HG02798 (cell line): ENCODE data around the gene B3GNT2.
"Not testable (repeated sequence)": the region's sequence is repeated elsewhere in the genome, so short reads cannot be mapped to it uniquely, and the experiment has no call there.

Experiments used
- ATAC-seq: cut with Tn5 transposase; IDR thresholded peaks from one replicate; pipeline ENCODE4 v1.9.1; 2021; ENCODE audit warnings: mild to moderate bottlenecking; ENCODE audit not compliant: unreplicated experiment, poor library complexity

The B3GNT2 gene

DNA sequence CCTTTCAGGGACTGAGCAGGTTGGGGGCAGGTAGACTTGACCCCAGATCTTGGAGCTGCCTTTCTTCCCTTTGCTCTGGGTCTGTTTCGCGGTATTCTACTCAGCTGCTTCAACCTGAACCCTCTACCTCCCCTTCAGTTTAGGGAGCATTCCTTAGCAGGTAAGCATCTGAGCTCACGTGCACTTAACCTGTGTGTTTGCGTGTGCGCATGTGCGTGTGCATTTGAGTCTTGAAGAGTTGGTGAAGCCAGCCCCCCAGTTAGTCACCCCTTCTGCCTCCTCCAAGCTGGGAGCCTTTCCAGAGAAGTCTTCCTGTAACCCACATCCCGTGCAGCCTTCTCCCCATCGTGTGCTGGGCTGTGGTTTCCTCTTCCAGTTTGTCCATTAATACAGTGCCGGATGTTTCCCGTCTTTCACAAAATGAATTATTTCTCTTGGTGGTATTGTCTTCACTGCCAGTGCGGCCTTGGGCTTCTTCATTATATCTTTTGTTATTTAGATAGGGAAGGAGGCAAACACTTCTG is 33.2 kb downstream of the B3GNT2 start:
- ATAC-seq = no peak

DNA sequence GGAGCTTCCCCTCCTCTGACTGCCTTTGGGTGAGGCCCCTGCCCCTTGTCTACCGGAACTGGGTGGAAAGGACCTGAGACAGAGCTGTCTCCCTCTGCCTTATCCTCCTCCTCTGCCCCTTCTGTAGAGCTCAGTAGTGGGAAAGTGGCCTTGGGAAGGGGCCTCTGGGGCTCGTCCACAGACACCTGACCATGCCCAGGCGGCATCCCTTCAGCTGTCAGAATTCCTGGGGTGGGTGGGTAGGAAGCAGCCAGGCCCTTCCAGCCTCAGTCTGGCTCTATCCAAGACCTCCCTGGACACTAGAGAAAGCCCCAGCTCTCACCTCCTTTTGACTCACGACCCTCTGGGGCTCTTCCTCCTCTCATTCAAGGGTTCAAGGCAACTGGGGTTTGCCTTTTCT is 35.6 kb downstream of the B3GNT2 start:
- ATAC-seq = no peak

DNA sequence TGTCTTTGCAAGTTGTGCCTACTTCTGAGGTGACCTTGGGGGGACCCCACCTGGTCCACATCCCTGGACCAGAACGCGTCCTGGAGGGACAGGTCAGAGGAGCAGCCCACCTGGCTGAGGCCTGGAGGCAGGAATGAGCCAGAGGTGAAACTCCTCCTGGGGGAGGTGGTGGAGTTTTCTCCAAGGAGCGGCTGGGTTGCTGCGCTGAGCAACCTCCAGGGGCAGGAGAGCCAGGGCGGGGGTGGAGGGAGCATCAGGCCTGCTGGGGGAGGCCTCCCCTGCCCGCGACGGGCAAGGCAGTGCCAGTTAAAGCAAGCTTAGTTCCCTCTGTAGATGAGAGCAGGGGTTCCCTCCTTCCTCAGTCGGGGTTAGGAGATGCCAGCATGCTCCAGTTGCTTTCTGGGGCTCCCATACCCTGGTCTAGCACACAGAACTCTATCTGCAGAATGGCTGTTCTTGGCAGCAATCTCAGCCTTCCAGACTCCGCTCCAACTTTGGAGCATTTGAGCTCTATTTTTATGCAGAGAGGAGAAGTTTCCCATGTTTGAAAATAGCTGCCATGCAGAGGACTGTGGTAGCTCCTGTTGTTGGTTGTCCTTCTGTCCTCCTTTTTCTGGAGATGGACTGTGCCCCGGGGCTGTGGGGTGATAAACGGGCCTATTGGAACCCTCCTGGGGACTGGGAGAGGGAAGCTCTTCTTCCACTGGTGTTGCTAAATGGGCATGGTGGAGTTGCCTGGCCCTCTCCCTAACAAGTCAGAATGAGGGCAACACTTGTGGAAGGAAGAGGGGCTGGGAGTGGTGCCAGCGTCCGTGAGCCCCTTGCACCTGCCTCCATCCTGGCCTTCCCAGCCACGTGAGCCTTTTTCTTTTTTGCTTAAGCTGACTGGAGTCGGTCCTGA is 39.1 kb downstream of the B3GNT2 start:
- no peak for ATAC-seq

DNA sequence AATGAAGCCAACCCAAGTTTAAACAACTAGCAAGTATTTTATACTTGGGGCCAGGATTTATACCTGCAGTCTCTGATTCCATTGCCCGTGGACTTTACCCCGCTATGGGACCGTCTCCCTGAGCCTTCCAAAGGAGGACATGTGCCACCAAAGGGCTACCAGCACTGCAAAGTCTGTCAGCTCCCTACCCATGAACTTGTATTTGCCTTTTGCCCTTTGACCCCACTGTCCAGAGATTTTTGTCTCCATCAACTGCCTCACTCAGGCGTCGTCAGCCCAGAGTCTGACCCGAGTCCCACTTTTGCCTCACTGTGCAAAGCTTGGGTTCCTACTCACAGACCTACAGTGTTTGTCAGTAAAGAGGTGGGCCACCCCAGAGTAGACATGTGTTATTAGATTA is 40.6 kb downstream of the B3GNT2 start:
- ATAC-seq = no peak

DNA sequence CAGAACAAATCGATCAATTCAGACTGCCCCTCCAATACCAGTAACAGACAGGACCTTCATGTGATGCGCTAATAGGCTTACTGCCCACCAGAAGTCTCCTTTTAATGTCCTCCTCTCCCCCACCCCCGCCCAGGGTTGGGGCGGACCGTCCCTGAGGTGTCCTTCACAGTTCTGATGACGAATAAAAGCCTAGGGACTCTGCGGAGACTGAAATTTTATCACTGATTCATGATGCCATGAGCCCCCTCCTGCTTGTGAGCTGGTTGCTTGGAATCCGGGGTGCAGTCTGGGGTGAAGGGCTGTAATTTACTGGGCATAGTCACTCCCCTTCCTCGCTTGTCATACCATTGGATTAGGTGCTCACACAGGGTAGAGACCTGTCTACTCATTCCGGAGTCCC is 42.3 kb downstream of the B3GNT2 start:
- ATAC-seq = no peak

DNA sequence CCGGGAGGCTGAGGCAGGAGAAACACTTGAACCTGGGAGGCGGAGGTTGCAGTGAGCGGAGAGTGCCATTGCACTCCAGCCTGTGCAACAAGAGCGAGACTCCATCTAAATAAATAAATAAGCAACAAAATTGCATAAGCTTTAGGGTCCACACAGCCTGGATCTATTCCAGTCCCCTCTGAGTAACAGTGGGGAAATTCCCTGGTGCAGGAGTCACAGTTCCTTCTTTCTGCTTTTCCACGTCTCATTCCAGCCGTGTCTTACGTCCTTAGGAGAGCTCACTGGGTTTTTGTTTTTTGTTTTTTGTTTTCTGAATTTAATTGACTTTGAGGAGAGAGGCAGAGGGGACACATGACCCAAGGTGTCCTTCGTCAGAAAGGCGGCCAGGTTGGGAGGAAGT is 44.6 kb downstream of the B3GNT2 start:
- ATAC-seq = no peak

DNA sequence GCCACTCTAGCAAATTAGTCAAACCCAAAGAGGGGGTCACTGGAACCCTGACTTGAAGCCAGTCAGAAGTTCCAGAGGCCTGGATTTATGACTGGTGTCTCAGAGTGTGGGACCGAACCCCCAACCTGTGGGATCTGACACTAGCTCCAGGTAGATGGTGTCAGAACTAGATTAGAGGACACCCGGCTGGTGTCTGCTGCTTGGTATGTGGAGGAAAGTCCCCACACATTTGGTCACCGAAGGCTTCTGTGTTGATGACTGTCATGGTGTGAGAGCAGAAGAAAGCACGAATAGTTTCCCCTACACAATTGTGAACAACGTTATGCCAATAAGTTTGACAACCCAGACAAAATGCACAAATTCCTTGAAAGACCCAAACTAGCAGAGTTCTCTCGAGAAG is 48.1 kb downstream of the B3GNT2 start:
- ATAC-seq = no peak

DNA sequence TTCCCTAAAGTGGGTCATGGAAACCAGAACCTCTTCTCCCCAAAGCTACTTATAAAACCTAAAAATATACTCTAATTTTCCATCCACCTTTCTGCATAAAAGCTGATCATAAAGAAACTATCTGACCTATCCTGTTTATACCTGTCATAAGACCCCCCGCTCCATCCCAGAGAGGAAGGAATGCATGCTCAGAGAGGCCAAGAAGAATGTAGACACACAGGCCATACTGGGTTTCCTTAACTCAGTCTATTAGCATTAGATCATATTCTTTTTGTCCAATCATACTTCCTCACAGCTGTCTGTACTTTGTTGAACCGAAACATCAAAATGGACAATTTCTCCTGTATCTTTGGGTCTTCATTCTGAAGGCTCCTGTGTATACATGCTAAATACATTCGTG is 52.3 kb downstream of the B3GNT2 start:
- no peak for ATAC-seq

DNA sequence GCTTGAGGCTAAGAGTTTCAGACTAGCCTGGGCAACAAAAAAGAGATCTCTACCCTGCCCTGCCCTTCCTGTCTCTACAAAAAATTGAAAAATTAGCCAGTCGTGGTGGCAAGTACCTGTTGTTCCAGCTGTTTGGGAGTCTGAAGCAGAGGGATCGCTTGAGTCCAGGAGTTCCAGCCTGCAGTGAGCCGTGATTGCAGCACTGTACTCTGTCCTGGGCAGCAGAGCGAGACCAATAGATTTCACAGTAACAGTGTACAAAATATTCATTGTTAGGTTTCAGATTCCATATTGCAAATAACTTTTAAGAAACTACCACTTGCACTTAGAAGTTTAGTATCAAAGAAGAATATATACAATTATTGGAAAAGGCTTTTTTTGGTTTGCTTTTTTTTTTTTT is 54.3 kb downstream of the B3GNT2 start:
- ATAC-seq = no peak

DNA sequence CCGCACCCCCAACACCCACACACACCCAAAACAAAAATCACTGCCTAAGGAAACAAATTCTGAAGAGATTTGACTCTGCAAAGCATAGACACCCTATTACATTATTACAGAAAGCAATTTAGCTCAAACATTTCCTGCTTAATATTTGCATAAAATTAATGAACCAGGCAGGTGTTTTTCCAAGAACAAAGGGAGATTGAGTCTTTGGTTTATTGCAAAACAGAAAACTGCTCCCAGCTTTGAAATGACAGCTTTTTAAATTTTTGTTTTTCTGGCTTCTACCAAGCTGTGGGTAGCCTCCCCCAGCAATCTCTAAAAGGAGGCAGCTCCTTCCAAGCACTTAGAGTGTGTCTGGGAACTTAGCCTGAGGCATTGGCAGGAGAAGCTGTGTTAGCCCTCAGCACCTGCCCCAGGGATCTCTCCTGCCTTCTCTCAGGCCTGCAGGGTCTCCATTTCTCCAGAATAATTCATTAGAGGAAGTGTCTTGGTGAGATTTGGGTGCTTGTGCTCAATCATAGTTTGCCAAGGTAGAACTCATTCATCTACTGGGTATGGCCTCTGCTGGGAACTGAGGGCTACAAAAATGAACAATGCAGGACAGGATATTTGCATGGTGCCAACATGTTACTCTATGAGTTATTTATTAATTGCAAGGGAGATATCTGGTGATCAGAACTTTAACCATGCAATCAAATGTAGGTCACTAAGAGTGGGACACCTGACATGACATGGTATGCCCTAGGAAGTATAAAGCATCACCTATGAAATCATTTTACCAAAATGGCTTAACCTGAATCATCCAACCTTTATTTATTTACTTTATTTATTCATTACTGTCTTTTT is 58.7 kb downstream of the B3GNT2 start:
- ATAC-seq = no peak

DNA sequence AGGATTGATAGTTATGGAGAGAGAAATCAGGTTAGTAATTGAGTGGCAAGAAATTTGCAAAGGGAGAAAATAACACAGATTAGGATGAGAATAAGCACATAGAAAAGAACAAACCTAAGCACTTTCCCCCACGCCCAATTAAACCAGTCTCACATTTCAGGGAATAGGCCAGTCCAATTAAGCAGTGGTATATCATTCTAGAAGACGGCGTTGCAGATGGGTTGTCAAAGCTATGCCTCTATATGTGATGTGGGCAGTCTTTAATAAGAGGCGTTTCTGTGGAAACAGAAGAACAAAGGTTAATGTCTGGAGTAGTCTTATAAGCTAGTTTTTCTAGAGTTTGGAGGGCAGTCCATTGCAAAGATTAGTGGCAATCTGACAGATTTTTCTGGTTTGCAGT is 61.6 kb downstream of the B3GNT2 start:
- ATAC-seq = no peak

DNA sequence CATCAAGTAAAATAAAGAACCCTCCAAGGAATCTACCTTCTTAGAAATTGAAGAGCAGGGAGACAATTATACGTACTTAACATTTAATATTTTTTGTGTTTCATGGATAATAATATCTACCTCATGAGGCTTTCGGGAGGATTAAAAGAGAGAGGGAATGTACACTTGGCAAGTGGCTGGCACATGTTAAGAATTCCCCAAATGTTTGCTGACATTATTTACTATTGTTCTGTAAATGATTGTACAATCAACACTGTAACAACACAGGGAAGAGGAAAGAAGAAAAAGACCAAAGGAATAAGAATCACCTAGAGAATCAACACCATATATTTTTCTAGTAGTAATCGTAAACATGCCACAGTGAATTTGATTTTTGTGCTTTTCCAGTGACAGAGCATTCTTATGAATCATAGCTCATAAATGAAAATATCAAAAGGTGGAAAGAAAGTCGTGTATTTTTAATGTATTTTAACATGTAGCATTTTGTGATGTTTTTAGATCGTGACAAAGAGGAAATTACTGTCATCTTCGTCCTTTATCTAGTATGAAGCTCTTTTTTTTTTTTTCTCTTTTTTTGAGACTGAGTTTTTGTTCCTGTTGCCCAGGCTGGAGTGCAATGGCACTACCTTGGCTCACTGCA is 67.3 kb downstream of the B3GNT2 start:
- no peak for ATAC-seq

DNA sequence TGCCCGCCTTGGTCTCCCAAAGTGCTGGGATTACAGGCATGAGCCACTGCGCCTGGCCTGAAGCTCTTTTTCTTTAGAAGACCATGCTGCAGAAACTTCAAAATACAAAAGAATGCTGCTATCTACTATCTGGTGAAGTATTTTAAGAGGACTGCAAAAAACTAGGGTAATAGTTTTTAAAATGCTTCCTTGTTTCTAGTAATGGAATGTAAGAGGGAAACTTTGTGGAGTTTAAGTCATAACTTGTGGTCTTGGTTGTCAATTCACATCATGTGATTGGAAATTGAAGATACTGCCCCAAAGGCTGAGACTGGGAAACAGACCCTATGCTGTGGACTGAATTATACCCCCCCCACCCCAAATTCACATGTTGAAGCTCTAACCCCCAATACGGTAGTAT is 68.3 kb downstream of the B3GNT2 start:
- ATAC-seq = no peak

DNA sequence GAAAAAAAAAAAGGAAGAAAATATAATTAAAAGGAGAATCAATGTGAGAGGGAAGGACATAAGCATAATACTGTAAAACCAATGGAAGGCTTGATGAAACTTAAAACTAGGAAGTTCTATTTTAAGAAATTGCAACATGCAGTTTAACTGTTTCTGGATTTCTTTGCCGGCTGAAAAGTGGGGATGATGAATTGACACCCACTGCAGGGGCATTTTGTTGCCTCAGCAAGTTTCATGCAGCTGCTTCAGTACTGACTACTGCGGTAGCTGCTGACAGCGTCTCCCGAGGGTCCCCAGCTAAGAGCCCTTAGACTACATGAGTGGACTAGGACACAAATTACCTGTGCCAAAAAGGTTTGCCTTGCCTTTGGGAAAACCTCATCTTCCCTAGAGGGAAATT is 69.2 kb downstream of the B3GNT2 start:
- ATAC-seq = no peak

DNA sequence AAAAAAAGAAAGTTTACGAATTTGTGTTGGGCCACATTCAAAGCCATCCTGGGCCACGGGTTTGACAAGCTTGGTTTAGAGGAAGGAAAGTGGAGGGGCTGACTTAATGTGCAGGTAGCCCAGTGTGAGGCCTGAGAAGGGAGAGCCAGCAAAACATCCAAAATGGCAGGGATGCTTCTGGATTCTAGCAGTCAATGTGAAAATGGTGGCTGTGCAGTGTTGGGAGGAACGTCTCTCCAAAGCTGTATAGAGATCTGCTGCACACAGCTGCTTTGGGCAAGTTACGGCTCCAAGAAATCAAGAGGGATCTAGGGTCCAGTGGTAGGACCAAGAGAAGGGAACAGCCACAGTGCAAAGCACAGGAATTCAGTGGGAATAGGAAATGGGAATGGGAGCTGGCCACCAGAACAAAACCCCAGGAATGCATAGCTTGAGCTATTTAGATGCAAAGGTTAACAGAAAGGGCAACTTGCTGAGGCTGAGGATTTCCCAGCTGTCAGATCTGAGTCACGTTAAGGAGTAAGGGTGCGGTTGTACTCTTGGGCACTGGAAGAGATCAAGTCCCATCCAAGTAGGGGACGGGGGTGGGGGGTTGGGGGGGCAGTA is 70.6 kb downstream of the B3GNT2 start:
- no peak for ATAC-seq

DNA sequence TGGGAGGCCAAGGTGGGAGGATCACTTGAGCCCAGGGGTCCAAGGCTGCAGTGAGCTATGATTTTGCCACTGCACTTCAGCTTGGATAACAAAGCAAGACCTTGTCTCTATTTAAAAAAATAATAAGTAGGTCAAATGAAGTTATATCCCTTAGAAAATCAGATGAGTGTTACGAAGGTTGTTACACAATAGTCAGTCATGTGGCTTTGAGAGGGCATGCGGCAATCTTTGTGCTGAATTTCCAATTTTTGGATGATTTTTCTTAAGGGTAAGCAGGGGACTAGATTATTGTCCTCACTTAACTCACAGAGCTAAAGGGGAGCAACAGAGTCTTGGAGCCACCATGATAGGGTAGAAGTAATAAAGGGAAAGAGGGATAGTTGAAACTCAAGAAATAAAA is 71.8 kb downstream of the B3GNT2 start:
- ATAC-seq = no peak

DNA sequence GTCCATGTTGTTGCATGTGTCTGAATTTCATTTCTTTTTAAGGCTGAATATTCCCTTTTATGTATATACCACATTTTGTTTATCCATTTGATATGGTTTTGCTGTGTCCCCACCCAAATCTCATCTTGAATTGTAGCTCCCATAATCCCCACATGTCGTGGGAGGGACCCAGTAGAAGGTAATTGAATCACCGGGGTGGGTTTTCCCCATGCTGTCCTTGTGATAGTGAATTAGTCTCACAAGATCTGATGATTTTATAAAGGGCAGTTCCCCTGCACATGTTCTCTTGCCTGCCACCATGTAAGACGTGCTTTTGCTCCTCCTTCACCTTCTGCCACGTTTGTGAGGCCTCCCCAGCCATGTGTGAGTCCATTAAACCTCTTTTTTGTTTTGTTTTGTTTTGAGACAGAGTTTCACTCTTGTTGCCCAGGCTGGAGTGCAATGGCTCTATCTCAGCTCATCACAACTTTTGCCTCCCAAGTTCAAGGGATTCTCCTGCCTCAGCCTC is 72.8 kb downstream of the B3GNT2 start:
- not testable (repeated sequence) for ATAC-seq

DNA sequence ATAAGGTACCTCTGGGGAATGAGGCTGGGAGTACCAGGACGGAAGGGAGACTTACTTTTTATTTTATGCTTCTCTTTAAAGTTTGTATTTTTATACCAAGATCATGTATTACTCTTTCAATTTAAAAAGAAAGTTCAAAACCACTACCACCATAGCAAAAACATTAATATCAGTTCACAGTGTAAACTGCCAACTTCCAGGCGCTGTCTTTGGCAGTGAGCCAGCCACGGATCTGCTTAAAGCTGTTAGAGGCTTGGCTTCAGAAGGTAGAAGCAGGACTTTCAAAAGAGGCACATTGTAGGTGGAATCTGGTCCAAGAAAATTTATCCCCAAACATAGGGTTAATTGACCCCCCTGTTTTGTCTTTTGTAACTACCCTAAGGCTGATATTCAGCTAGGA is 74.8 kb downstream of the B3GNT2 start:
- ATAC-seq = no peak
